ENCODE data around the gene SPATS2L.

Gene SPATS2L

GRCh38 chr2:200411831-200412230 lies 105.3 kb downstream of the SPATS2L start:
- DNase-seq (ENCODE audit: low read depth) = no peak

GRCh38 chr2:200414367-200414766 lies 107.9 kb downstream of the SPATS2L start:
- DNase-seq (ENCODE audit: low read depth) = no peak

DNA sequence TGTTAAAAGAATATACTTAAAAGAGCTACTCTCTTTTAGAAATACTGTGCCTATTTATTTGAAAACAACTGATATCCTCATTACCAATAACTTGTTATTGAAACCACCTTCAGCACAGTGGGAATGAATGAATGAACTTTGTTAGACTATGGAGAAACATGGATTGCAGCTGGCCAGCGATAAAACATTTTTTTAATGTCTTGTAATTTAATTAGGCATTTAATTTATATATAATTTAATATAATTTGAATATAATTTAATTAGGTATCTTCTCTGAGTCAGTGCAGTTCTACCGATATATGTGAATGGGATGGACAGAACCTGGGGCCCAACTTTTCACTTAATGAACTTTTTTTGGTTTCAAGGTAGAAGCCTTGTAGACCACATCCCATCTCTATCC lies 109.0 kb downstream of the SPATS2L start:
- DNase-seq (ENCODE audit: low read depth) = no peak

- no peak for DNase-seq (ENCODE audit: low read depth)
These were observed 110.4 kb downstream of the SPATS2L start for GRCh38 chr2:200416878-200417277.

GRCh38 chr2:200417366-200417765 lies 110.9 kb downstream of the SPATS2L start:
- DNase-seq (ENCODE audit: low read depth) = no peak

DNA sequence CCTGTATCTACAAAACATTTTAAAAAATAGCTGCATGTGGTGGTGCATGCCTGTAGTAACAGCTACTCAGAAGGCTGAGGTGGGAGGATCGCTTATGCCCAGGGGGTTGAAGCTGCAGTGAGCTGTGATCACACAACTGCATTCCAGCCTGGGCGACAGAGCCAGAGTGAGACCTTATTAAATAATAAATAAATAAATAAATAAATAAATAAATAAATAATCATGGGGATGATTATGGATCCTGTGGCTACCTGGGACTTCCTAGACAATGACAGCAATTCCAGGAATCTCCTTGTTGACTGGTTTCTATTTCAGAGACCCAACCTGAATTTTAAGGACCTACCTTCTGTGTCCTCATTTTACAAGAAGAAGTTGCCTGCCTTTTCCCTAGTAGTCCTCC lies 111.9 kb downstream of the SPATS2L start:
- no peak for DNase-seq (ENCODE audit: low read depth)

DNA sequence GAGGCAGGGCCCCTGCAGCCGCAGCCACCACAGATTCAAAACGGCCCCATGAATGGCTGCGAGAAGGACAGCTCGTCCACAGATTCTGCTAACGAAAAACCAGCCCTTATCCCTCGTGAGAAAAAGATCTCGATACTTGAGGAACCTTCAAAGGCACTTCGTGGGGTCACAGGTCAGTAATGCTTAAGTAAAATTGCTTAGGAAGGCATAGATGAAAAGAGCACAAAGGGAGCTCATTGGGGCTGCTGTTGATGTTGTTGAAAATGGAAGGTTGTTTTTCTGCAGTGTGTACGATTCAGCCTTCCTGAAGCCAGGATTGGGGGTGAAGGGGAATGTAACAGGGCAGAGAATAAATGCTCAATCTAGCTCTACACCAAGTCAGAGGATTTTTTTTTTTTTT lies 112.8 kb downstream of the SPATS2L start:
- DNase-seq (ENCODE audit: low read depth) = no peak

GRCh38 chr2:200421270-200421669 lies 114.8 kb downstream of the SPATS2L start:
- DNase-seq (ENCODE audit: low read depth) = no peak

DNA sequence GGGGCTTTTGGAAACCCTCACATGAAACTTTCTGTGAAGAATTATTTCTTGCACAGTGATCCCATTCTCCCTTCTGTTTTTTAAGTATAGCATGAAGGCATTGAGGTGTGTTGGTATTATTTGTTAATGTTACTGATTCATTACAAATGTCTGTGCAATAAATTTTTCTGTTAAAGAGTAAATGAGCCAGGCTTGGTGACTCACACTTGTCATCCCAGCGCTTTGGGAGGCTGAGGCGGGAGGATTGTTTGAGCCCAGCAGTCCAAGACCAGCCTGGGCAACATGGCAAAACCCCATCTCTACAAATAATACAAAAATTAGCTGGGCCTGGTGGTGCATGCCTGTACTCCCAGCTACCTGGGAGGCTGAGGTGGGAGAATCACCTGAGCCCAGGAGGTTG lies 115.6 kb downstream of the SPATS2L start:
- DNase-seq (ENCODE audit: low read depth) = no peak

DNA sequence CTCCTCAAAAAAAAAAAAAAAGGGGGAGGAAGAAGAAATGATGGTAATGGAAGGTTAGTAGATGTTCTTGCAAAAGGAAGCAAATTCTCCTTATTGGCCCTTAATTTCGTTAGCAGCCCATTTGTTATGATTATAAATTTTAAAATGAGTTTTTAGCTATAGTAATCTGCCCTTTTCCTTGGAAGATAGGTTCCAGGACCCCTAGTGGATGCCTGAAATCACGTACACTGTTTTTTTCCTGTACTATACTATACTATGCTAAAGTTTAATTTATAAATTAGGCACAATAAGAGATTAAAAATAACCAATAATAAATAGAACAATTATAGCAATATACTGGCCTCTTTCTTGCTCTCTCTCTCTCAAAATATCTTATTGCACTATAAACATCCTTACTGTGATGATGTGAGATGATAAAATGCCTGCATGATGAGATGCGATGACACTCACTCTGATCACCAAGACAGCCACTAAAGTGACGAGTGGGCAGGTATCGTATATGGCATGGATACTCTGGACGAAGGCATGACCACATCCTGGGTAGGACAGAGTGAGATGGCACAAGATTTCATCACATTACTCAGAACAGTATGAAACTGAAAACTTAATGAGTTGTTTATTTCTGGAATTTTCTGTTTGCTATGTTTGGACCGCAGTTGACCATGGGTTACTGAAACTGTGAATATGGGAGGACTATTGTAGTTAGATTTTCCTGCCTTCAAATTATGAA lies 116.2 kb downstream of the SPATS2L start:
- DNase-seq (ENCODE audit: low read depth) = no peak

DNA sequence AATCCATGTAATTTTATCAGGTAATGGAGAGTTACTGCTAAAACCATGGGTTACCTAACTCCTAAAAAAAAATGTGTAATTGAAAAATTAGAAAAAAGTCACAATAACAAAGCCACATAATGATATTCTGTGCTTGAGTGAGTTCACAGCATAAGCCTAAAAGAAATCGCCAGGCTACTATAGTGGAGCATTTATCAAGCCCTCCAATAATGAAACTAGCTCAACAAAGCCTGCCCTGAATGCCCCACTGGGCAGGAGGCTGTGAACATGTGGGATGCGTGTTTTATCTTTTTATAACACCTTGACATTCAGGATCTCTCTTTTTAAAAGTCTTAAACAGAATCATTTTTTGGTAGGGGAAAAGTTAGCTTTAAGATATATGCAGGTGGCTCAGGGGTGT lies 117.0 kb downstream of the SPATS2L start:
- no peak for DNase-seq (ENCODE audit: low read depth)

DNA sequence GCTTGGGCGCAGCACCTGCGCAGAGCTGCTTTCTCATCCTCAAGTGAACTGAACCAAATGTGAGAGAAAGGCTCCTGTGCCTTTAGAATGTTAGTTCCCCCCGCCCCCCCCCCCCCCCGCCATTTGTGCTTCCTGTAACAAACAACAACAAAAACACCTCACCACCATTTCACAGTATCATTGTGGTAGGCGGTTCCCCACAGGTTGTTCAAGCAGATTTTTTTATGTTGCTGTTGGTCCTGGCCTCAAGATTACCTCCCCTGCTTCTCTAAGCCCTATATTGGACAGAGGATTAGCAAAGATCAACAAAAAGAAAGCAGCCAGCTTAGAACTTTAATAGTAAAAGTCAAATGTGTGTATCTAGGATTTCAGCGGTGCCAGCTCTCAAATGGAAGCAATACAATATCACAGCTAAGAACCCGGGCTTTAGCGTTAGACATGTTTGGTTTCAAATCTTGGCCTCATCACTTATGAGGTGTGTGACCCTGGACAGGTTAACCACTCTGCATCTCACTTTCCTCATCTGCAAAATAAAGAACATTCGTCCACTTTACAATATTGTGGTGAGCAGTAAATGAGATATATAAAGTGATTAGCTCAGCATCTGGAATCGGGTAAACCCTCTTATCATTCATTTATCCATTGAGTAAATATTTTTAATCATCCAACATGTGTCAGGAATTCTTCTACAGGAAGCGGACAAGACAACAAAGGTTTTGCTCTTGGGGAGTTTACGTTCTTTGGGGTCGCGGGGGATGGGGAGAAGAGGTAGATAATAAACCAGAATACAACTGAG lies 118.7 kb downstream of the SPATS2L start:
- no peak for DNase-seq (ENCODE audit: low read depth)

DNA sequence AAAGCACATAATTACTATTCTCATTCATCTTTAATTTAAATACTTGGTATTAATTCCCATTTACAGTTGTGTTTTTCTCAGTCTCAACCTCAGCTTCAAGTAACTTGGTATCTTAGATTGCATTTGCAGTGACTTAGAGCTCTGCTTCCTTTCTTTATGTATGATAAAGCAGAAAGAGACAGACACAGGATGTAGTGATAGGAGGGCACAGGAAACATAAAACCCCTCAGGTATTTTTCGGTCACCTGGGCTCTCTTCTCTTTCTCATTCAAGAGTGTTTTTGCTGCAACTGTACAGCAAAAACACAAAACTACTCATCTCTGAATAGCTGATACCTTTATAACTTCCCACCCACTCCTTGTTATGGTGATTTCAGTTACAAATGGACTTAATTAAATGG lies 120.3 kb downstream of the SPATS2L start:
- DNase-seq (ENCODE audit: low read depth) = no peak

- DNase-seq (ENCODE audit: low read depth) = no peak
These were observed 122.6 kb downstream of the SPATS2L start for GRCh38 chr2:200428961-200429665.

DNA sequence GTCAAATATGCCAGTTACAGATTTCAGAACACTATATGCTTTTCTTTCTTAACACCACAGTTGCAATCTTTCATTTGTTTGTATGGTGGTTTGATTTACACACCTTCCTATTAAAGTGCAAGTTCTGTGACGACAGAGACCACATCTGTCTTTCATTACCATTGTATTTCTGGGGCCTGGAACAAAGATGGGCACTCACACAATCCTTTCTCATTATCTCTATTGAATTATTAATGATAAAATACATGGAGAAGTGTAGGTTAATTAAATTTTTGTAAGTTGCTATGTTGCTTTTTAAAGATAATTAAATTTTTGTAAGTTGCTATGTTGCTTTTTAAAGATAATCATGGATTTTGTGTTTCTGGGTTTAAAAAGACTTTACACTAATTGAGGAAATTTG lies 123.5 kb downstream of the SPATS2L start:
- no peak for DNase-seq (ENCODE audit: low read depth)

DNA sequence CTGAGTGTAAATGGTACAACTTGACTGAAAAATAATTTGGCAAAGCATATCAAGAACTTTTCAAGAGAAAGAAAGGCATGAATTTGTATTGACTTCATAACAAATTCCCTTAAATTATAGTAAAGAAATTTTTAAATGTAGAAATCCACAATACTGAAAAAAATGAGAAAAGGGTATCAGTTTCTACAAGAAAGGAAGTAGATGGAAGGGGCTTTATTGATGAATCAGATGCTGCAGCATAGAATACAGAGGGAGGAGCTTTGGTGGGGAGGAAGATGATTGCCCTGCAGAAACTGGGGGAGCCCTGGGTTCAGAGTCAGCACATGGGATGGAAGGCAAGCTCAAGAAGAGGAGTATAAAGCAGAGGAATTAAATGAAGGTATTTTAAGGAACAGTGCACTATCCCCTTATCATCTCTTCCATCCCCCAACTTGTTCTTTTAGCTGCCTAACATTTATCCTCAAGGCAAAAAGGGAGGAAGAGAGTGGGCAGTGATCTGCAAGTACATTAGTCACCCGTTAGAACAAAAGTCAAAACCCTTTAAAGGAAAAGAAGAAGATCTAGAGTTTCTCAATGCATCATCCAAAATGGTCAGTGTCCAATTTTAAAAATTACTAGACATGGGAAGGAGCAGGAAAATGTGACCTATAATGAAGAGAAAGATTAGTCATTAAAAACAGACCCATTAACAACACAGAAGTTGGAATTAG lies 125.7 kb downstream of the SPATS2L start:
- DNase-seq (ENCODE audit: low read depth) = no peak

DNA sequence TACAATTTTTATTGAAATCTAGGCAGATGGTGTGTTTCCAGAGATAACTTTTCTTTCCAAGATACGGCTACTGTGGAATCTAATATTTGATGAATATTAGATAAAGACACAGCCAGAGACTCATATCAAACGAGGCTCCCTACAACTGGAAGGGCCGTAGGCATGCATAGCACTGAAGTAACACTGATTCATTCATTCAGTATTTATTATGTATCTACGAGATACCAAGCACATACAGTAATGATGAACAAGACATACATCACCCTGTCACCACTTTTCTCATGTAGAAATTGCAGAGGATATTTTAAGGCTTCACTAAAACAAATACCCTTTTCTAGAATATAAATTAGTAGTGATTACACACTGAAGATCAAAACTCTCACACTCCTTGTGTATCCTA lies 128.9 kb downstream of the SPATS2L start:
- DNase-seq (ENCODE audit: low read depth) = no peak

DNA sequence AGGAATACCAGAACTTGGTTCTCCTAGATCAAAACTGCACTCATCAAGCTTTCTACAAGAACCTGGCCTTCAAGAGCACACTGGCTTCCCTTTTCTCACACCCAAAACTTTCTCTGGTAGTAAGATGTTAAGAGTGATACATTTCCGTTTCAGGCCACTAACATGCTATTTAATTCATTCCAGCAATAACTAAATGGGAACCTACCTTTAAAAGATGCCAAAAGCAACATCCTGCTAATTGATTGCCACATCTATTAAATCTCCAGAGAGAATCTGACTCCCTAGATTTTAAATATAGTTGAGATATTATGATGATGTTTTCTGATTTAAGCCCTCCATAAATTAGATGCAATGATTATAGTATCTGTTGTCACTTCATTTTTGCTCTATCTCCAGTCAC lies 131.8 kb downstream of the SPATS2L start:
- no peak for DNase-seq (ENCODE audit: low read depth)

- no peak for DNase-seq (ENCODE audit: low read depth)
These were observed 132.4 kb downstream of the SPATS2L start for GRCh38 chr2:200438846-200439245.

- DNase-seq (ENCODE audit: low read depth) = no peak
These were observed 133.5 kb downstream of the SPATS2L start for GRCh38 chr2:200439981-200440380.

- DNase-seq (ENCODE audit: low read depth) = no peak
These were observed 136.0 kb downstream of the SPATS2L start for GRCh38 chr2:200442471-200442870.

GRCh38 chr2:200443376-200443775 lies 136.9 kb downstream of the SPATS2L start:
- no peak for DNase-seq (ENCODE audit: low read depth)

All from stimulated activated CD8-positive, alpha-beta memory T cell treated with anti-CD3 and anti-CD28 coated beads, Interleukin-12 subunit alpha, Interleukin-12 subunit beta, amount 100 ng/mL, for 4 hours (primary cell).